MM.1S (cell line): ENCODE results near the gene FANCE.

Experiments used
- DNase-seq: peaks from one replicate; pipeline ENCODE4 v3.0.0-alpha.2; 2015
- H2AFZ ChIP-seq: fragments of 300-600 bp; sonication (generic); 2 replicates; pipeline ENCODE4 v1.6.0; 2016; ENCODE audit warnings: antibody characterized with exemption, low read length
- H3F3A ChIP-seq: fragments of 300-600 bp; sonication (generic); 2 replicates; pipeline ENCODE4 v1.6.1; 2016; ENCODE audit warnings: mild to moderate bottlenecking, antibody characterized with exemption, low read length, moderate library complexity, mixed read lengths; ENCODE audit not compliant: insufficient read depth
- H3K27ac ChIP-seq: fragments of 300-600 bp; sonication (generic); 2 replicates; pipeline ENCODE4 v1.5.1; 2016; ENCODE audit warnings: mild to moderate bottlenecking, low read length
- H3K27me3 ChIP-seq: fragments of 300-600 bp; sonication (generic); replicated peaks from 2 replicates; pipeline ENCODE4 v1.6.0; 2016; ENCODE audit warnings: low read length; ENCODE audit not compliant: insufficient read depth
- H3K36me3 ChIP-seq: fragments of 300-600 bp; sonication (generic); replicated peaks from 2 replicates; pipeline ENCODE4 v1.6.1; 2016; ENCODE audit warnings: mild to moderate bottlenecking, low read length, mixed read lengths; ENCODE audit not compliant: insufficient read depth
- H3K4me1 ChIP-seq: fragments of 300-600 bp; sonication (generic); 2 replicates; pipeline ENCODE4 v1.6.1; 2016; ENCODE audit warnings: low read length, mixed read lengths
- H3K4me2 ChIP-seq: fragments of 300-600 bp; sonication (generic); 2 replicates; pipeline ENCODE4 v1.6.0; 2016; ENCODE audit warnings: low read depth, low read length
- H3K4me3 ChIP-seq: fragments of 300-600 bp; sonication (generic); 2 replicates; pipeline ENCODE4 v1.5.1; 2016; ENCODE audit warnings: low read length, mixed read lengths
- H3K79me2 ChIP-seq: fragments of 300-600 bp; sonication (generic); 2 replicates; pipeline ENCODE4 v1.6.1; 2016; ENCODE audit warnings: mixed run types, low read length, mixed read lengths
- H3K9ac ChIP-seq: fragments of 300-600 bp; sonication (generic); 2 replicates; pipeline ENCODE4 v1.6.1; 2016; ENCODE audit warnings: low read length, mixed read lengths
- H3K9me2 ChIP-seq: fragments of 300-600 bp; sonication (generic); replicated peaks from 2 replicates; pipeline ENCODE4 v1.6.1; 2016; ENCODE audit warnings: mild to moderate bottlenecking, low read length, mixed read lengths; ENCODE audit not compliant: insufficient read depth
- H3K9me3 ChIP-seq: fragments of 300-600 bp; sonication (generic); replicated peaks from 2 replicates; pipeline ENCODE4 v1.6.1; 2016; ENCODE audit warnings: mild to moderate bottlenecking, low read length, mixed read lengths; ENCODE audit not compliant: insufficient read depth
- H4K20me1 ChIP-seq: fragments of 300-600 bp; sonication (generic); 2 replicates; pipeline ENCODE4 v1.6.1; 2016; ENCODE audit warnings: mild to moderate bottlenecking, low read length, moderate library complexity, mixed read lengths; ENCODE audit not compliant: insufficient read depth
- CTCF ChIP-seq: fragments of 300-600 bp; sonication (generic); IDR thresholded peaks from 2 replicates; pipeline ENCODE4 v1.5.1; 2016; ENCODE audit warnings: antibody characterized with exemption, low read length, mixed read lengths
- EZH2 ChIP-seq: fragments of 300-600 bp; sonication (generic); optimal IDR thresholded peaks from 2 replicates; pipeline ENCODE3; 2017; ENCODE audit warnings: low read depth, mild to moderate bottlenecking, antibody characterized with exemption, low read length, mixed read lengths
- EZH2phosphoT487 ChIP-seq: fragments of 300-600 bp; sonication (generic); IDR thresholded peaks from 2 replicates; pipeline ENCODE4 v1.6.1; 2018; ENCODE audit warnings: antibody characterized with exemption, low read length

Gene FANCE

GRCh38 chr6:35483893-35484645 lies 31.9 kb downstream of the FANCE start:
- Histone ChIP-seq H3K9me3 (no peaks in the 10 kb centered on the region), H3K9ac (no peak overlapping the region), H3K9me2 (no peaks in the 10 kb centered on the region), H3K4me1 (no peaks in the 10 kb centered on the region), H3K79me2 (no peaks in the 10 kb centered on the region), H3K36me3 (no peaks in the 10 kb centered on the region), H4K20me1 (no peaks in the 10 kb centered on the region), H3K4me2 (no peak overlapping the region), H2AFZ (no peak overlapping the region), H3K27me3 (no peaks in the 10 kb centered on the region), H3K4me3 (no peak overlapping the region), H3F3A (no peaks in the 10 kb centered on the region), H3K27ac (no peak overlapping the region)
- no peak for TF ChIP-seq EZH2
- no peak for TF ChIP-seq EZH2phosphoT487
- TF ChIP-seq CTCF: no peak
- DNase-seq: no peak

GRCh38 chr6:35484921-35485392 lies 32.8 kb downstream of the FANCE start:
- Histone ChIP-seq H3K27ac (no peak overlapping the region), H3K4me3 (no peak overlapping the region), H3K9me2 (no peaks in the 10 kb centered on the region), H3K9me3 (no peaks in the 10 kb centered on the region), H4K20me1 (no peaks in the 10 kb centered on the region), H3K27me3 (no peaks in the 10 kb centered on the region), H3F3A (no peaks in the 10 kb centered on the region), H3K4me1 (no peaks in the 10 kb centered on the region), H3K9ac (no peak overlapping the region), H3K36me3 (no peaks in the 10 kb centered on the region), H3K79me2 (no peaks in the 10 kb centered on the region), H3K4me2 (no peak overlapping the region), H2AFZ (no peak overlapping the region)
- TF ChIP-seq CTCF: no peak
- no peak for TF ChIP-seq EZH2phosphoT487
- no peak for TF ChIP-seq EZH2
- no peak for DNase-seq

- no peak for DNase-seq
- H2AFZ ChIP-seq: no peak overlapping the region
- no peaks in the 10 kb centered on the region for H3K36me3 ChIP-seq
- H4K20me1 ChIP-seq: no peaks in the 10 kb centered on the region
- H3K9me2 ChIP-seq: no peaks in the 10 kb centered on the region
- no peaks in the 10 kb centered on the region for H3K9me3 ChIP-seq
- H3F3A ChIP-seq: no peaks in the 10 kb centered on the region
- H3K79me2 ChIP-seq: no peaks in the 10 kb centered on the region
- no peak overlapping the region for H3K27ac ChIP-seq
- H3K4me2 ChIP-seq: no peak overlapping the region
- no peak overlapping the region for H3K9ac ChIP-seq
- TF ChIP-seq EZH2phosphoT487 (no peak), CTCF (no peak), EZH2 (no peak)
- H3K4me3 ChIP-seq: no peak overlapping the region
- no peaks in the 10 kb centered on the region for H3K27me3 ChIP-seq
- no peaks in the 10 kb centered on the region for H3K4me1 ChIP-seq
These were observed 33.3 kb downstream of the FANCE start for GRCh38 chr6:35485402-35485877.
